Measurements from ENCODE around the gene CHCHD6. TPM values are rescaled to one million over a fixed set of nuclear protein-coding genes. Genes with fewer than 3 reads are reported as not detected.
A peak's percentile ranks its signal among the peaks of the same experiment; 100 is the strongest.

The CHCHD6 gene
- total RNA-seq, 1 experiment from 2014 or later, result 40.9 TPM

DNA sequence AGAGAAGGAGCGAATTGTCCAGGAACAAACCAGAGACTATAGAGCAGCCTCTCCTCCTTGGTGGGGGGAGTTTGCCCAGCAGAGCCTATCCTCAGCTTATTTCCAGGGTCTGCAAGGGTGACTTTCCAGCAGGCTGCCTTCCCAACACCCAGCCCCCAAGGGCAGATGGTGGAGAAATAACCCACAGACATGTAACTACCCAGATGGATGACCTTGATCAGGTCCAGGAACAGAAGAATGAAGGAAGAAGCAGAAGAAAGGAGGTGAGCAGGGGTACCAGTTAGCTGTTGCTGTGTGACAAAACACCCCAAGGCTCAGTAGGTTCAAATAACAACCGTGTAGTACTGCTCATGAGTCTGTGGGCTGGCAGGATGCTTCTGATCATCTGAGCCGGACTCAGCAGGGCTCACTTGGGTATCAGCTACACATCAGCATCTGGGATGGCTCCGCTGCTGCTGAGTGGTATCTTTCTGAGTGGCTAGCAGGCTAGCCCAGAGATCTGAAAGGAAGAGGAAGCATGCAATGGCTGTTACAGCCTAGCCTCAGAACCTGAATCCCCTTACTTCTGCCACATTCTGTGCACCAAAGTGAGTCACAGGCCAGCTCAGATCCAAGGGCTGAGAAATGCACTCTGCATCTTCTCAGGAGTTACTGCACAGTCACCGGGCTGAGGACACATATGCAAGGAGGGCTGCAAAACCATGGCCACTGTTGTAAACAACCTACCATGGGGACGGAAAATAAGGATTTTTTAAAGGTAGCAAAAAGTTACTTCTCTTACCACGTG lies 26.9 kb upstream of the CHCHD6 start:
- CTCF ChIA-PET, result interaction anchor here (1.1 to 1.6 kb wide), 2 partner anchors 305 to 867 kb away, joined by 3 to 4 read pairs; partner anchors contain the start of gene PLXNA1
- DNase-seq (ENCODE audit: low spot score) (no peak), ATAC-seq (no peak)
- Mint-ChIP-seq H3K4me1 (peaks cover 14% of the 10 kb centered on the region), H3K27ac (no peak overlapping the region), H3K36me3 (peaks cover 3% of the 10 kb centered on the region; the same call in 1 of the 2 replicates), H3K4me3 (no peak overlapping the region), H3K27me3 (ENCODE audit: low read depth) (peaks cover 36% of the 10 kb centered on the region), H3K9me3 (peaks cover 19% of the 10 kb centered on the region)
- TF ChIP-seq, protein P1, sequence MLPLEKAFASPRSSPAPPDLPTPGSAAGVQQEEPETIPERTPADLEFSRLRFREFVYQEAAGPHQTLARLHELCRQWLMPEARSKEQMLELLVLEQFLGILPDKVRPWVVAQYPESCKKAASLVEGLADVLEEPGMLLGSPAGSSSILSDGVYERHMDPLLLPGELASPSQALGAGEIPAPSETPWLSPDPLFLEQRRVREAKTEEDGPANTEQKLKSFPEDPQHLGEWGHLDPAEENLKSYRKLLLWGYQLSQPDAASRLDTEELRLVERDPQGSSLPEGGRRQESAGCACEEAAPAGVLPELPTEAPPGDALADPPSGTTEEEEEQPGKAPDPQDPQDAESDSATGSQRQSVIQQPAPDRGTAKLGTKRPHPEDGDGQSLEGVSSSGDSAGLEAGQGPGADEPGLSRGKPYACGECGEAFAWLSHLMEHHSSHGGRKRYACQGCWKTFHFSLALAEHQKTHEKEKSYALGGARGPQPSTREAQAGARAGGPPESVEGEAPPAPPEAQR (CRISPR knock-in tag; IDR thresholded peaks at IDR 0.05), result no peak
- POLR2A ChIA-PET, result no interaction called here

- no peak overlapping the region for H3K27ac Mint-ChIP-seq
- TF ChIP-seq SP1 (CRISPR knock-in tag; conservative IDR thresholded peaks at IDR 0.05) (no peak), RELA (CRISPR knock-in tag; IDR thresholded peaks at IDR 0.05; ENCODE audit: borderline replicate concordance) (no peak), CBFB (CRISPR knock-in tag; IDR thresholded peaks at IDR 0.05; ENCODE audit: low read depth) (no peak), TP53 (CRISPR knock-in tag; IDR thresholded peaks at IDR 0.05) (no peak), E2F1 (CRISPR knock-in tag; IDR thresholded peaks at IDR 0.05) (no peak), ZMAT4 (CRISPR knock-in tag; IDR thresholded peaks at IDR 0.05) (no peak), ETV6 (CRISPR knock-in tag; IDR thresholded peaks at IDR 0.05) (no peak), ATF1 (CRISPR knock-in tag; IDR thresholded peaks at IDR 0.05) (no peak)
- TF ChIP-seq, protein P2, sequence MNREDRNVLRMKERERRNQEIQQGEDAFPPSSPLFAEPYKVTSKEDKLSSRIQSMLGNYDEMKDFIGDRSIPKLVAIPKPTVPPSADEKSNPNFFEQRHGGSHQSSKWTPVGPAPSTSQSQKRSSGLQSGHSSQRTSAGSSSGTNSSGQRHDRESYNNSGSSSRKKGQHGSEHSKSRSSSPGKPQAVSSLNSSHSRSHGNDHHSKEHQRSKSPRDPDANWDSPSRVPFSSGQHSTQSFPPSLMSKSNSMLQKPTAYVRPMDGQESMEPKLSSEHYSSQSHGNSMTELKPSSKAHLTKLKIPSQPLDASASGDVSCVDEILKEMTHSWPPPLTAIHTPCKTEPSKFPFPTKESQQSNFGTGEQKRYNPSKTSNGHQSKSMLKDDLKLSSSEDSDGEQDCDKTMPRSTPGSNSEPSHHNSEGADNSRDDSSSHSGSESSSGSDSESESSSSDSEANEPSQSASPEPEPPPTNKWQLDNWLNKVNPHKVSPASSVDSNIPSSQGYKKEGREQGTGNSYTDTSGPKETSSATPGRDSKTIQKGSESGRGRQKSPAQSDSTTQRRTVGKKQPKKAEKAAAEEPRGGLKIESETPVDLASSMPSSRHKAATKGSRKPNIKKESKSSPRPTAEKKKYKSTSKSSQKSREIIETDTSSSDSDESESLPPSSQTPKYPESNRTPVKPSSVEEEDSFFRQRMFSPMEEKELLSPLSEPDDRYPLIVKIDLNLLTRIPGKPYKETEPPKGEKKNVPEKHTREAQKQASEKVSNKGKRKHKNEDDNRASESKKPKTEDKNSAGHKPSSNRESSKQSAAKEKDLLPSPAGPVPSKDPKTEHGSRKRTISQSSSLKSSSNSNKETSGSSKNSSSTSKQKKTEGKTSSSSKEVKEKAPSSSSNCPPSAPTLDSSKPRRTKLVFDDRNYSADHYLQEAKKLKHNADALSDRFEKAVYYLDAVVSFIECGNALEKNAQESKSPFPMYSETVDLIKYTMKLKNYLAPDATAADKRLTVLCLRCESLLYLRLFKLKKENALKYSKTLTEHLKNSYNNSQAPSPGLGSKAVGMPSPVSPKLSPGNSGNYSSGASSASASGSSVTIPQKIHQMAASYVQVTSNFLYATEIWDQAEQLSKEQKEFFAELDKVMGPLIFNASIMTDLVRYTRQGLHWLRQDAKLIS (CRISPR knock-in tag; IDR thresholded peaks at IDR 0.05; ENCODE audit: borderline replicate concordance), result no peak
- DNase-seq (ENCODE audit: low spot score) (no peak), ATAC-seq (no peak)
- ChIA-PET POLR2A (no interaction called here), CTCF (interaction anchor here (0.8 to 3.0 kb wide), 8 partner anchors 18 to 867 kb away, joined by 3 to 15 read pairs (median 4); no protein-coding TSS in a partner anchor)
- peaks cover 19% of the 10 kb centered on the region for H3K9me3 Mint-ChIP-seq
- H3K4me1 Mint-ChIP-seq, result peaks cover 14% of the 10 kb centered on the region
- H3K27me3 Mint-ChIP-seq (ENCODE audit: low read depth), result peaks cover 36% of the 10 kb centered on the region
- peaks cover 3% of the 10 kb centered on the region; the same call in 1 of the 2 replicates for H3K36me3 Mint-ChIP-seq
- no peak overlapping the region for H3K4me3 Mint-ChIP-seq
Measured at GRCh38 chr3:126677862-126678503, 26.1 kb upstream of the CHCHD6 start.

DNA sequence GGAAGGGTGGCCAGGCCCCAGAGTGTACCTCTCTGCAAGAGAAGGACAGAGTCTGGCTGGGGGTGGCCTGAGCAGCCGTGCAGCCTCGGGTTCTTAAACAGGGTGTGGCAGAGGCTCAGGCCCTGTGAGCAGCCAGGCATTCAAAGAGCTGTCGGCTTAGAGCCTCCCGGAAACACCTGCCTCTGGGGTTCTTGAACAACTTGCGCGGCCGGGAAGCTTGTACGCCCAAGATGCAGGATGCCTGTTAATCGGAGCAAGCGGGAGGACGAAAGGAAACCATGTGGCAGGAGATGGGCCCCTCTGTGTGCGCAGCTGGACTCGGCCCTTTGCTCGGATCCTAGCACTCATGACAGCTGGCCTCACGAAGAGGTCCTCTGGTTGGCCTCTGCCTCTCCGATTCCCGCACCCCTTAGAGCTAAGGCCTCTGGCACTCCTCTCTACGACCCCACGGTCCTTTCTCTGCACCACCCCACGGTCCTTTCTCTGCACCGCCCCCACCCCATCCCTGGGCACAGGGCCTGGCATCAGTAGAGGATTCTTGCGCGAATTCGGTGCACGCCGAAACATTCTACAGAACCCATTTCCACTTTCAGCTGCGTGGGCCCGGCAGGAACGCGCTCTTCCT lies 25.2 kb upstream of the CHCHD6 start:
- CTCF ChIA-PET, result interaction anchor here (0.6 to 3.0 kb wide), 20 partner anchors 8 to 896 kb away, joined by 3 to 18 read pairs (median 3); partner anchors contain the start of gene PLXNA1
- POLR2A ChIA-PET, result no interaction called here
- peaks cover 19% of the 10 kb centered on the region for H3K4me1 Mint-ChIP-seq
- H3K4me3 Mint-ChIP-seq, result peak overlapping the region; percentile 54
- H3K9me3 Mint-ChIP-seq, result peaks cover 12% of the 10 kb centered on the region
- DNase-seq (ENCODE audit: low spot score) (no peak), ATAC-seq (peak; percentile 46)
- H3K36me3 Mint-ChIP-seq, result peaks cover 3% of the 10 kb centered on the region; the same call in 1 of the 2 replicates
- no peak overlapping the region for H3K27ac Mint-ChIP-seq
- H3K27me3 Mint-ChIP-seq (ENCODE audit: low read depth), result peaks cover 32% of the 10 kb centered on the region
- TF ChIP-seq, protein P2 (CRISPR knock-in tag; IDR thresholded peaks at IDR 0.05; ENCODE audit: borderline replicate concordance), result no peak
- no peak for TF ChIP-seq KAT7 (CRISPR knock-in tag; IDR thresholded peaks at IDR 0.05; ENCODE audit: borderline replicate concordance)
- TF ChIP-seq, protein P3, sequence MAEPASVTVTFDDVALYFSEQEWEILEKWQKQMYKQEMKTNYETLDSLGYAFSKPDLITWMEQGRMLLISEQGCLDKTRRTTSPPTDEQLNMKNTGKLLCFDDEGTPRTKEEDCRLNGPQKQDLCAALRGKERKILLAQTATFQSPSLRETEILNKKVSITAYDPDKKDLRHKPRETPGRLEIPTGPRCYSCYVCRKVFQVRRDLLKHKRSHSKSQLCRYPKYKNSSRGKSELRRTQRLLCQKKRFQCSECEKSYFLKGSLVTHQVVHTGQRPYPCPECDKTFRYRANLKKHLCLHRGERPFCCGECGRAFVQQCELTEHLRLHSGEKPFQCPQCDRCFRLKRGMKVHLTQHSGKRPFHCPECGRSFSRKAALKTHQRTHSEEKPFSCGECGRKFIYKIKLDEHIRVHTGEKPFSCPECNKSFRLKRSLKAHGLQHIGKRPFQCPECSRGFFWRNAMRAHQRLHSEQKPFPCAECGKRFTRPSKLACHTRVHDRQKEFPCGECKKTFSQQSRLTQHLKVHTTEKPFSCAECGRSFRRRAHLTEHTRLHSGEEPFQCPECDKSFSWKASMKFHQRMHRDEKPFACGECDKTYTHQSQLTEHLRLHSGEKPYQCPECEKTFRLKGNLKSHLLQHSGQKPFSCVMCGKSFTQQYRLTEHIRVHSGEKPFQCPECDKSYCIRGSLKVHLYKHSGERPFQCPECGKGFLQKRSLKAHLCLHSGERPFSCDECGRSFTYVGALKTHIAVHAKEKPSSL (CRISPR knock-in tag; conservative IDR thresholded peaks at IDR 0.05), result no peak

Measured in WTC11 (cell line).